NOMO-1 treated with DMSO at 0.1 percent for 48 hours (cell line): ENCODE measurements around the gene PLS3.
"Not testable (repeated sequence)": the region's sequence is repeated elsewhere in the genome, so short reads cannot be mapped to it uniquely, and the experiment has no call there.

Experiments
- DNase-seq: peaks from one replicate; lab custom pipeline; 2025; ENCODE audit not compliant: unreplicated experiment; lab: John Stamatoyannopoulos, UW

PLS3 gene, protein sequence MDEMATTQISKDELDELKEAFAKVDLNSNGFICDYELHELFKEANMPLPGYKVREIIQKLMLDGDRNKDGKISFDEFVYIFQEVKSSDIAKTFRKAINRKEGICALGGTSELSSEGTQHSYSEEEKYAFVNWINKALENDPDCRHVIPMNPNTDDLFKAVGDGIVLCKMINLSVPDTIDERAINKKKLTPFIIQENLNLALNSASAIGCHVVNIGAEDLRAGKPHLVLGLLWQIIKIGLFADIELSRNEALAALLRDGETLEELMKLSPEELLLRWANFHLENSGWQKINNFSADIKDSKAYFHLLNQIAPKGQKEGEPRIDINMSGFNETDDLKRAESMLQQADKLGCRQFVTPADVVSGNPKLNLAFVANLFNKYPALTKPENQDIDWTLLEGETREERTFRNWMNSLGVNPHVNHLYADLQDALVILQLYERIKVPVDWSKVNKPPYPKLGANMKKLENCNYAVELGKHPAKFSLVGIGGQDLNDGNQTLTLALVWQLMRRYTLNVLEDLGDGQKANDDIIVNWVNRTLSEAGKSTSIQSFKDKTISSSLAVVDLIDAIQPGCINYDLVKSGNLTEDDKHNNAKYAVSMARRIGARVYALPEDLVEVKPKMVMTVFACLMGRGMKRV

DNA sequence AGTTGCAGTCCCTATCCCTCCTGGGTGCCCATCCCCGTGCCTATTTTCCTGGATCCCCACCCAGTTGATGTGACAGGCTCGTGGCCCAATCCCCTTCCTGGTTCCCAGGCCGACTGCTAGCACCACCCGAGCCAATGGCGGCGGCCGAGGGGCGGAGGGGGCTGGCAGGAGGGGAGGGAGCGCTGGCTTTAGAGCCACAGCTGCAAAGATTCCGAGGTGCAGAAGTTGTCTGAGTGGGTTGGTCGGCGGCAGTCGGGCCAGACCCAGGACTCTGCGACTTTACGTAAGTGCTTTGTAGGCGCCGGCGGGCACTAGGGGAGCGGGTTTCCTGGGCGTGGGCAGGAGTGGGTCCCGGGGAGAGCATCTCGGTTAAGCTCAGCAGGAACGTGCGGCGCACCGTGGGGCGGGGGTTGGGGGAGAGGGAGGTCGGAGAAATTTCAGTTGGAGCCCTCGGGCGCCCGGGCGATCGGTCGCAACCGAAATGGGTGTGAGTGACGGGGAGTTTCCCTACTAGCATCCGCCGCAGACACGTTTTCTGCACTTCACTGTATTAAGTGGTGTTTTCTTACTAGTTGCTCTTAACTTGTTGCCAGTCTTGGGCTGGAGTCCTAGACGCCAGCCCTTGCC is at the start of gene PLS3:
TSS of gene PLS3 (plus strand) at position 197 of the 627 bp plus-strand sequence. CDS start 49,077 bp downstream, outside the sequence.
- no peak for DNase-seq

- no peak for DNase-seq
Measured at GRCh38 chrX:115518113-115518512, 42.9 kb upstream of the PLS3 start.

- no peak for DNase-seq
Measured at GRCh38 chrX:115521741-115522140, 39.2 kb upstream of the PLS3 start.

- DNase-seq, result no peak
Measured at GRCh38 chrX:115522952-115523351, 38.0 kb upstream of the PLS3 start.

- no peak for DNase-seq
Measured at GRCh38 chrX:115525486-115525885, 35.5 kb upstream of the PLS3 start.

DNA sequence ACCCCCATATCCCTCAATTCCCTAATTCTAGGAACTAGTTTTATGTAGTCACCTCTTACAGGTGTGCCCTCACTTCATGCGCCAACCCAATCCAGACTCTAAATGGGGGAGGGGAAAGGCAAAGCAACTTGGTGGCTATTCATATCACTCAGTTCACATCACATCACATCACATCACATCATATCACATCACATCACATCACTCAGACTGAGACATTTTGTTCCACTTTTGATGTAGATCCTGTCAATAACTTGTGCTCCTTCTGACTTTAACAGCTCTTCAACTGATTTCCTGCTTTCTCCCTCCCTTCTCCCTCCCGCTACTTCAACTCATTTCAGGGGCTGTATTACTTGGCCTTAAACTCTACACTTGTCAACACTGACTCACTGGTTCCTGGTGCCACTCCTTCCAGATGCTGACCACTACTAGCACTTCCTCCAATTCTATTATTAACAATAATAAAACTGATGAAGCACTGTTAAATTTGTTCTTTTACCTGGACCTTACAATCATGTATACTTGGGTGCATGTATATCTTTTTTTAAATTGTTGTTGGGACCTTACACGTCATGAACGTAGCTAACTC is 29.1 kb upstream of the PLS3 start:
- DNase-seq, result no peak

GRCh38 chrX:115533485-115533884 is 27.5 kb upstream of the PLS3 start:
- no peak for DNase-seq

DNA sequence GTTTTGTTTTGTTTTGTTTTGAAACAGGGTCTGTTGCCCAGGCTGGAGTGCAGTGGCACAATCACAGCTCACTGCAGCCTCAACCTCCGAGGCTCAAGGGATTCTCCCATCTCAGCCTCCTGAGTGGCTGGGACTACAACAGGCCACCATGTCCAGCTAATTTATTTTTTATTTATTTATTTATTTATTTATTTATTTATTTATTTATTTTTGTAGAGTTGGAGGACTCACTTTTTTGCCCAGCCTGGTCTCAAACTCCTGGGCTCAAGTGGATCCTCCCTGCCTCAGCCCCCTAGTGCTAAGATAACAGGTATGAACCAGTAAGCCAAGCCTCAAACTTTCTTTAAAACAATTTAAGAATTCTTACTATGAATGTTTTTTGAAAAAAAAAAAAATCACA is 26.6 kb upstream of the PLS3 start:
- no peak for DNase-seq

DNA sequence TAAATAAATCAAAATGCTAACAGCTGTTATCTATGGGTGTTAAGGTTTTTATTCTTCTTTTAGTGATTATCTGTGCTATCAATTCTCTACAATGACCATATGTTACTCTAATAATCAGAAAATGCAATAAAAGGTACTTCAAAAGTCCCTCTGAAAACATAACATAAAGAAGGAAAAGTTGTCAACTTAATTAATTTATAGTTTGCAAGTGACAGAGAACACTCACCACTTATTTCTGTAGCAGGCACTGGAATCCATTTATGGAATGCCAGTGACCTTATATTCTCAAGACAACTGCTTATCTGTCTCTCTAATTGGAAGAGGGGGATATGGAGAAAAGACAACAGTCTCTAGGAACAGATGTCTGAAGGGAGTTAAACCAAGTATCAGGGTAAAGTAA is 25.6 kb upstream of the PLS3 start:
- no peak for DNase-seq

- DNase-seq, result no peak
Measured at GRCh38 chrX:115535844-115536243, 25.1 kb upstream of the PLS3 start.

DNA sequence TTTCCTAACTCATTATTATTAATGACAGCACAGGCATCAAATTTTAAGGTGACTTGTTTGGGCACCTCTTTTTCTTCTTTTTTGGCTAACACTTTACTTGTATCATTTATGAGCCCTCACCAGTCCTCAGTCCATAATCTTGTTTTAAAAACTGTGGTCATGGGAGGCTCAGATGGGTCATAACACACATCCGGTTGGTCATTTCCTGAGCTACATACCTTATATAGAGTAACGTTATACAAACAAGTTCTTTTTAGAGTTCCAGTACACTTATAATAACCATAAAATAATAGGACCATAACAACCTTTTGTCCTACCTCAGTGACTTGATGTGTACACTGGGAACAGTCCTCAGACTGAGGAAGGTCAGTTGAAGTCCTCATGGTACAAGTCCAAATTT is 21.1 kb upstream of the PLS3 start:
- no peak for DNase-seq

DNA sequence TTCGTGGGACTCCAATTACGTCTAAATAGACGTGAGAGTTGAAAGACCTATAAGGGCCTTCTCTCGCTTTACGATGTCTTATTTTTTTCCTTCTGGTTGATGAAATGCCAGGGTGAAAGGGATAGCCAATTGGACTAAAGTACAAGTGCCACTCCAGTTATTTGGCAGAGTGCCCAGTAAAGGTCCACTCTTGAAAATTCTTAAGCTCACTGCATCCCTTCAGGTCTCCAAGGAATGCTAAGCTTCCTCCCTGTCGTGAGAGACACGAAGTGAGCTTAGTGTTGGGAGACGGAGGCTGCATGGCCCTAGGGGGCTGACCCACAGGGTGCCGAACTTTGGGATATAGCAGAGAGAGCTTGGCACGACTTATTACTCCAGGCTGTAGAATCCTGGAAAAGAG is 19.9 kb upstream of the PLS3 start:
- not testable (repeated sequence) for DNase-seq

GRCh38 chrX:115547448-115547847 is 13.5 kb upstream of the PLS3 start:
- DNase-seq, result no peak

DNA sequence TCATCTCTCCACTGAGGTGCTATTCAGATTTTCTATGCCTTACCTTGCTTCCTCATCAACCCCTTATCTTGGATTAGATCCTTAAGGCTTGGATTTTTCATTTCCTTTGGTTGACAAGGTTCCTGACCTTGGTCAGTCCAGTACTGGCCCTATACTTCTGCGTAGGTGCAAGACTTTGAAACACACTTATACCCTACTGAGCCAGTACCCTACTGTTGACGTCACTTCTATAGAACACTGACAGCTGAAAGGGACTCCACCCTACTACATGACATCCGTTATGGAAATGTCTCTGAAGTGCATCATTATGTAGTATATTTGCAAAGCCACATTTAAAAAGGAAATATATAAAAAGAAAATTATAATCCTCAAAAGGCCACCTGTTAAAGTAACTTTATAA is 12.0 kb upstream of the PLS3 start:
- no peak for DNase-seq

- no peak for DNase-seq
Measured at GRCh38 chrX:115553171-115553570, 7.8 kb upstream of the PLS3 start.

DNA sequence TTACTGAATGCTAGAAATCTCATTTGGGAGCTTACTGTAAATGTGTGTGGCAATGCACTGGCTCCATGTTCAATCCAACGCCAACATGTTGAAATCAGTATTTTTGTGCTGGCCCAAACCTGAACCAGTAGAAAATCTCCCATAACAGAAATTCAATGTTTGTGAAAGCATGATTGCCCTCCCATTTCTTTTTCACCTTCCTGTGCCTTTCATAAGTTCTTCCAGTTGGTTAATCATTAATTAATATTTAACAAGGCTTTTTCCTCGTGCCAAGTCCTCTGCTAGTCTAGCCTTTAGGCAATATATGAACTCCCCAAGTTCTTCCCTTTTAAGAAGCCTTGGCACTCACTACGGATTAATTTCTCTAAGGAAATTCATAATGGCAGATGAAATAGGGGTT is 1.3 kb upstream of the PLS3 start:
- DNase-seq, result no peak

DNA sequence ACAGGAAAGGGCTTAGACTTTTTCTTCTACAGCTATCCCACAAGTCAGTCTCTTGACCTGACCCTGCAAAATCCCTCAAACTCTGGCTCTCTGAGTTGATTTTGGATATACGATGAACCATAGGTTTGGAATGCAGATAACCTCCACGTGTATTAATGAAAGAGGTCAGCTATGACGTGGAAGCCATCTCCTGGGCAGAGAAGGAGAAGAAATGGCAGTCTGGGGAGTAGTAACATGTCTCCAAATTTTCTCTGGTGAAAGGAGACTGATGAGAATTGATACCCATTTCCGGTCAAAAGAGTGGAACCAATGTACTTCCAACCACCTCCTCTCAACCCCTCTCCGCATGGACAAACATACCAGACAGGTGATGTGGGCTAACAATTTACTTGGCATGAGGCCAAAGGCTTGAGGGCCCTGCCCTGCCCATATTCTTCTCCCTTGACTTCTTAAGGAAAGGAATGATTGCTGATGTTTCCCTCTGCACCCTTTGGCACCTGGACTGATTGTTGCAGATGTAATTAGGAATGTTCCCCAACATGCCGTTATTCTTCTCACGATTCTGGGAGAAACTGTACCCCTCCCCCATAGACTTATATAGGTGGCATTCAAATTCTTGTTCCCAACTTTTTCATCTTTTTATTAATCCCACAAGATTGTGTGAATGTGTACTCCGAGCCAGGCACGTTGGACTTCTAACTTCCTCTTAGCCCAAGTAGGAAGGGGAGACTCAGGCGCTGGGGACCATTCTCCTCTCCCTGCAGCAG is 580 bp upstream of the PLS3 start:
- no peak for DNase-seq

DNA sequence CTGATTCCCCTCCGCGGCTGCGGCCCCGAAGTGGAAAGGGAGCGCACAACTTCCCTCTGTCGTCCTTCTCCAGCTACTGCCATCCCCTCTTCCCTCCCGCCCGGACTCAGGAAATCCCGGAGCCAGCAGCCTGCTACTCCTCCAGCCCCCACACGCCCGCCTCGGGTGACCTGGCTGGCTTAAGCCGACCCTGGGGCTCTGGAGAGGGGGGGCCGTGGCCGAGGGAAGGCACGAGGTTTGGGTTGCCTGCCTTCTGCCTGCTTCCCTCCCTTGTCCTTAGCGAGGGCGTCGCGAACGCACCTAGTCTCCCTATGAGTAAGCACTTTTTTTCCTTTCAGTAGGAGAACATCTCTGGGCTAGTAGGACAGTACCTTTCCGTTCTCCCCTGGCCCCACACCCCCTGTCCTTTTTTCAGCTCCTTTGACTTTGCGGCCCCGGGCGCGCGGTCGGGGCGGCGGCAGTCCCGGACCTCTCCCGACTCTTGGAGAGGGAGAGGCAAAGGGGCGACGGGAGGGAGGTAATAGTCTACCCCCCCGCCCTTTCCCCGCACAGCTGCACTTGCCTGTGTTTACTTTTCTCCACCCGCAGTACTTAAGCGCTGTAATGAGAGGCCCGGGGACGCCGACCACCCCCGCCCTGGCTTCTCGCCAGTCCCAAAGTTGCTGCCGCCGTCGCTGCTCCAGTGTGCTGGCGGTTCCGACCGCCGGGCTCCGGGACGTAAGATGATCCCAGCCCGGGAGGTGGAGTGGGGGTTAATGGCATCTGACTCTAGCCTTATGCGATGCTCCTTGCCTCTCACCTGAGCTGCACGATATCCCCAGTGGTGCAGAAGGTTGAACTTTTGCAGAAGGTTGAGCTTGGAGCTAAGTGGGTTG is 868 bp downstream of the PLS3 start:
- no peak for DNase-seq

- no peak for DNase-seq
Measured at GRCh38 chrX:115562480-115562847, 1.5 kb downstream of the PLS3 start.

GRCh38 chrX:115563633-115564162 is 2.7 kb downstream of the PLS3 start:
- DNase-seq, result no peak
